Endothelial cell of umbilical vein (primary cell): ENCODE data around the gene KIF23. TPM values are rescaled to one million over a fixed set of nuclear protein-coding genes. Genes with fewer than 3 reads are reported as not detected.
A peak's percentile ranks its signal among the peaks of the same experiment; 100 is the strongest.

Experiments used
- Bru-seq: library from RNA; stranded (reverse); fragments of 400-500 nt; gene quantifications from one replicate; lab custom pipeline; 2021; lab: Mats Ljungman, UMichigan
- BruChase-seq, 2 experiments: library from RNA; stranded (reverse); fragments of 400-500 nt; gene quantifications; one replicate each; lab custom pipeline; 2021; lab: Mats Ljungman, UMichigan
- BruUV-seq: library from RNA; stranded (reverse); fragments of 400-500 nt; replicated peaks from 2 replicates; lab custom pipeline; 2021; lab: Mats Ljungman, UMichigan
- CTCF ChIA-PET: fragments of 300-600, 350-600 bp; sonication (Branson Sonifier 250); formaldehyde crosslinking; loops from one replicate; lab custom pipeline; 2021; ENCODE audit warnings: antibody characterized with exemption, inconsistent platforms; lab: Charles Lee
- POLR2A ChIA-PET: fragments of 300-600, 350-600 bp; sonication (Branson Sonifier 250); formaldehyde crosslinking; loops from one replicate; lab custom pipeline; 2021; ENCODE audit warnings: antibody characterized with exemption, inconsistent platforms; lab: Charles Lee
- DNase-seq: peaks from one replicate; pipeline ENCODE4 v3.0.0-alpha.2; 2011; ENCODE audit warnings: low read depth, low spot score
- FAIRE-seq: peaks from 2 replicates; lab custom pipeline; 2011; peaks lifted over from hg19 to GRCh38; lab: Jason Lieb, UNC
- H2AFZ ChIP-seq: 2 replicates; pipeline ENCODE4 v1.6.0; 2012; ENCODE audit warnings: low read depth, low read length, control low read depth, inconsistent platforms
- H3K27ac ChIP-seq: 2 replicates; pipeline ENCODE4 v1.5.1; 2011; ENCODE audit warnings: low read depth, mild to moderate bottlenecking, control low read depth, low read length, moderate library complexity; ENCODE audit not compliant: insufficient read depth
- H3K27me3 ChIP-seq, 2 experiments: 2 replicates each; pipeline versions ENCODE4 v1.6.0 to v1.6.1; 2011; ENCODE audit warnings: low read length in 2 of 2, mixed read lengths in 1 of 2; ENCODE audit not compliant: control insufficient read depth in 2 of 2, insufficient read depth in 2 of 2
- H3K36me3 ChIP-seq, 2 experiments: 2 replicates in 1 of 2; 3 replicates in 1 of 2; pipeline ENCODE4 v1.5.1; 2011; ENCODE audit warnings: low read length in 2 of 2, mild to moderate bottlenecking in 1 of 2, moderate library complexity in 1 of 2; ENCODE audit not compliant: control insufficient read depth in 2 of 2, insufficient read depth in 2 of 2; ENCODE audit errors: extremely low read depth in 1 of 2
- H3K4me1 ChIP-seq: 3 replicates; pipeline ENCODE4 v1.5.1; 2011; ENCODE audit warnings: mild to moderate bottlenecking, low read length; ENCODE audit not compliant: control insufficient read depth, insufficient read depth; ENCODE audit errors: extremely low read depth
- H3K4me2 ChIP-seq: 2 replicates; pipeline ENCODE4 v1.6.1; 2011; ENCODE audit warnings: low read length, control low read depth, mixed read lengths; ENCODE audit not compliant: insufficient read depth
- H3K4me3 ChIP-seq, 3 experiments: fragments of 200-600 bp in 1 of 3; sonication (generic), shearing (Covaris generic) in 1 of 3; replicated peaks in 1 of 3; 2 replicates each; pipeline ENCODE4 v1.5.1; 2011 to 2016; ENCODE audit warnings: control low read depth in 3 of 3, low read length in 3 of 3, mild to moderate bottlenecking in 2 of 3, inconsistent platforms in 1 of 3, low read depth in 1 of 3, moderate library complexity in 1 of 3; ENCODE audit not compliant: insufficient read depth in 1 of 3
- H3K79me2 ChIP-seq: 2 replicates; pipeline ENCODE4 v1.6.0; 2012; ENCODE audit warnings: low read length, inconsistent platforms; ENCODE audit not compliant: control insufficient read depth, insufficient read depth
- H3K9ac ChIP-seq: replicated peaks from 2 replicates; pipeline ENCODE3; 2011; ENCODE audit warnings: low read length, control low read depth; ENCODE audit not compliant: insufficient read depth; ENCODE audit errors: extremely low read depth
- H3K9me1 ChIP-seq: replicated peaks from 3 replicates; pipeline ENCODE4 v1.6.0; 2011; ENCODE audit warnings: mild to moderate bottlenecking, low read length; ENCODE audit not compliant: control insufficient read depth, insufficient read depth; ENCODE audit errors: extremely low read depth
- H3K9me3 ChIP-seq: replicated peaks from 2 replicates; pipeline ENCODE4 v1.5.1; 2012; ENCODE audit warnings: low read length, inconsistent platforms; ENCODE audit not compliant: control insufficient read depth, insufficient read depth
- H4K20me1 ChIP-seq: replicated peaks from 2 replicates; pipeline ENCODE3; 2011; ENCODE audit warnings: mild to moderate bottlenecking, low read length; ENCODE audit not compliant: control insufficient read depth, insufficient read depth; ENCODE audit errors: extremely low read depth
- CTCF ChIP-seq, 2 donors: IDR thresholded peaks; 1 replicate in 1 of 2; 2 replicates in 1 of 2; pipeline ENCODE4 v1.5.1; 2011; ENCODE audit warnings: low read length in 2 of 2, mild to moderate bottlenecking in 2 of 2, moderate library complexity in 2 of 2, control low read depth in 1 of 2, inconsistent platforms in 1 of 2, low read depth in 1 of 2; ENCODE audit not compliant: insufficient read depth in 1 of 2; ENCODE audit errors: extremely low read depth in 1 of 2
- EZH2 ChIP-seq: IDR thresholded peaks from 2 replicates; pipeline ENCODE4 v1.6.1; 2012; ENCODE audit warnings: borderline replicate concordance, low read depth, mild to moderate bottlenecking, moderate library complexity, low read length, inconsistent platforms; ENCODE audit not compliant: severe bottlenecking
- MAX ChIP-seq: IDR thresholded peaks from 2 replicates; pipeline ENCODE4 v1.6.1; 2011; ENCODE audit not compliant: insufficient read depth, insufficient read length
- POLR2A ChIP-seq: IDR thresholded peaks from 2 replicates; pipeline ENCODE4 v1.6.1; 2012; ENCODE audit warnings: low read depth, mild to moderate bottlenecking, control low read depth, low read length
- POLR2AphosphoS5 ChIP-seq: IDR thresholded peaks from 2 replicates; pipeline ENCODE4 v1.6.1; 2012; ENCODE audit warnings: low read depth, mild to moderate bottlenecking, control low read depth, low read length, moderate library complexity; ENCODE audit not compliant: insufficient read depth
- dilution Hi-C: fragments of 300-500 bp; cut with MboI; formaldehyde crosslinking; loops from one replicate; pipeline ENCODE4 v1.15.0; 2019; ENCODE audit warnings: low sequenced_read_pairs; ENCODE audit not compliant: extremely low pct_ligation_motif_present
- intact Hi-C: fragments of 100-400 bp; cut with micrococcal nuclease; formaldehyde crosslinking; loops from one replicate; pipeline ENCODE4 v1.10.0; 2022
- long read RNA-seq: library from polyadenylated mRNA; stranded (forward); transcript quantifications from one replicate; pipeline ENCODE4 v2.0.0, GENCODE V29; 2021
- polyA minus RNA-seq, 3 experiments: library from RNA; depleted of rRNA, polyadenylated mRNA; stranded (reverse); fragments of >200 nt; gene quantifications; 1 replicate in 1 of 3; 2 replicates in 2 of 3; pipeline ENCODE4 v1.2.3, GENCODE V29; 2011
- polyA plus RNA-seq, 4 experiments: library from polyadenylated mRNA; depleted of rRNA in 3 of 4; stranded (reverse) in 3 of 4; unstranded in 1 of 4; fragments of >200 nt; gene quantifications; 2 replicates each; pipeline versions ENCODE4 v1.2.1 to v1.2.3, GENCODE V29; 2011 to 2012; ENCODE audit warnings: missing spikeins in 1 of 4
- total RNA-seq: library from RNA; stranded (reverse); gene quantifications from 2 replicates; pipeline ENCODE4 v1.2.3, GENCODE V29; 2021

Gene KIF23
- total RNA-seq: 55.7 and 64.7 TPM in 2 replicates
- 14.0 and 25.4 TPM in 2 replicates for polyA plus RNA-seq
- 23.7 and 31.0 TPM in 2 replicates for polyA plus RNA-seq (2011; cell fraction: cytosol; rRNA removed)
- polyA plus RNA-seq (2011; cell fraction: nucleus; rRNA removed): 71.9 and 128 TPM in 2 replicates
- polyA plus RNA-seq (2012): 18.1 and 38.9 TPM in 2 replicates
- polyA minus RNA-seq: 25.9 and 32.5 TPM in 2 replicates
- 58.3 TPM for polyA minus RNA-seq (2011; cell fraction: cytosol; rRNA and poly(A)+ RNA removed)
- polyA minus RNA-seq (2011; cell fraction: nucleus; rRNA and poly(A)+ RNA removed): 34.8 and 42.8 TPM in 2 replicates
- Bru-seq, nascent RNA: percentile 82 among the genes with signal in this experiment
- BruChase-seq, experiment 1, labeled RNA remaining after a 6-hour chase: percentile 83 among the genes with signal in this experiment
- BruChase-seq, experiment 2, labeled RNA remaining after a 2-hour chase: percentile 81 among the genes with signal in this experiment
- long read RNA-seq, transcript KIF23-210 (2 exons, 674 nt): minor isoform, 5 of 138 reads
- long read RNA-seq, transcript KIF23-201 (23 exons, 3,723 nt): minor isoform, 24 of 138 reads
- long read RNA-seq, transcript KIF23-202 (22 exons, 3,351 nt): major isoform, 37 of 138 reads
- long read RNA-seq, partial matches to known transcripts: 13 of 138 reads
- long read RNA-seq, other reads (novel, unspliced or antisense): 59 of 138 reads

GRCh38 chr15:69413822-69414700 lies at the start of gene KIF23:
TSS of gene KIF23 (plus strand) at chr15:69414349. CDS start at chr15:69414466, 117 bp downstream.
- CTCF ChIA-PET: interaction anchor here (0.7 to 1.4 kb wide), 7 partner anchors 18 to 355 kb away, joined by 3 to 7 read pairs (median 4); partner anchors contain the start of gene RPLP1
- peaks cover 0 to 3% of the 10 kb centered on the region in 2 experiments for H3K36me3 ChIP-seq
- BruUV-seq: no TSS peak
- FAIRE-seq (peak; percentile 96), DNase-seq (peak; percentile 93)
- dilution Hi-C loops (no loop called here), intact Hi-C loops (loop anchor here (1.0 to 2.0 kb wide), 4 partner anchors 38 to 355 kb away; partner anchors contain the start of genes GLCE and RPLP1)
- peak within 1 kb of the TSS; percentile 89 for H3K9ac ChIP-seq
- no peaks in the 10 kb centered on the region for H3K27me3 ChIP-seq
- no peaks in the 10 kb centered on the region for H3K9me1 ChIP-seq
- peak within 1 kb of the TSS; percentile 91 for H3K4me2 ChIP-seq
- TF ChIP-seq CTCF (IDR thresholded peaks at IDR 0.05; ENCODE audit: extremely low read depth in 1 of 2, insufficient read depth in 1 of 2, low read depth in 1 of 2, low read length in 2 of 2): no peak
- peak; percentile 73 for TF ChIP-seq POLR2AphosphoS5
- peak; percentile 65 for TF ChIP-seq MAX
- no peak for TF ChIP-seq EZH2
- peak; percentile 40 for TF ChIP-seq POLR2A
- peak within 1 kb of the TSS; percentile 92 for H2AFZ ChIP-seq
- peaks cover 44% of the 10 kb centered on the region for H3K79me2 ChIP-seq
- no peaks in the 10 kb centered on the region for H3K9me3 ChIP-seq
- H3K27ac ChIP-seq: peak within 1 kb of the TSS; percentile 54
- peak within 1 kb of the TSS; percentile 93 to 94 (median 93) for H3K4me3 ChIP-seq
- POLR2A ChIA-PET: interaction anchor here (1.0 to 2.2 kb wide), 2 partner anchors 38 to 260 kb away, joined by 3 to 12 read pairs; partner anchors contain the start of gene RPLP1
- H3K4me1 ChIP-seq: peaks cover 17% of the 10 kb centered on the region
- no peaks in the 10 kb centered on the region for H4K20me1 ChIP-seq
